Heart left ventricle (tissue), 16 donors: Measurements from ENCODE around the gene MRPL46. TPM values are rescaled to one million over a fixed set of nuclear protein-coding genes. Genes with fewer than 3 reads are reported as not detected.

Source experiments
- ATAC-seq, 4 donors: fragments of 200-7000 bp; cut with Tn5 transposase; one replicate each; pipeline ENCODE4 v1.9.1; 2020 to 2022; ENCODE audit warnings: moderate library complexity in 4 of 4, mild to moderate bottlenecking in 3 of 4, moderate number of reproducible peaks in 1 of 4
- DNase-seq, 5 donors: peaks; one replicate each; pipeline ENCODE4 v3.0.0-alpha.2; 2020
- H3K27ac ChIP-seq, 12 donors: fragments of 200-600 bp; sonication (generic) in 4 of 12; one replicate each; pipeline versions ENCODE4 v1.5.0 to v1.8.0; 2016 to 2022; ENCODE audit warnings: mild to moderate bottlenecking in 2 of 12
- H3K27me3 ChIP-seq, 9 donors: fragments of 200-600 bp; sonication (generic) in 2 of 9; one replicate each; pipeline versions ENCODE4 v1.5.1 to v1.8.0; 2016 to 2022; ENCODE audit warnings: mild to moderate bottlenecking in 3 of 9
- H3K36me3 ChIP-seq, 9 donors: fragments of 200-600 bp; sonication (generic) in 2 of 9; one replicate each; pipeline versions ENCODE4 v1.5.0 to v1.8.0; 2018 to 2022; ENCODE audit warnings: mild to moderate bottlenecking in 2 of 9
- H3K4me1 ChIP-seq, 12 donors: fragments of 200-600 bp; sonication (generic) in 4 of 12; one replicate each; pipeline versions ENCODE4 v1.5.0 to v1.8.0; 2016 to 2022; ENCODE audit warnings: mild to moderate bottlenecking in 3 of 12
- H3K4me3 ChIP-seq, 12 donors: fragments of 200-600 bp; sonication (generic) in 4 of 12; one replicate each; pipeline versions ENCODE4 v1.5.0 to v1.8.0; 2017 to 2022; ENCODE audit warnings: mild to moderate bottlenecking in 9 of 12, moderate library complexity in 4 of 12
- H3K9me3 ChIP-seq, 12 donors: fragments of 200-600 bp; sonication (generic) in 4 of 12; one replicate each; pipeline versions ENCODE4 v1.5.0 to v1.8.0; 2016 to 2022; ENCODE audit warnings: mild to moderate bottlenecking in 1 of 12
- CTCF ChIP-seq, 12 donors: fragments of 200-600 bp; sonication (generic) in 4 of 12; IDR thresholded peaks; one replicate each; pipeline versions ENCODE4 v1.5.0 to v1.8.0; 2018 to 2022; ENCODE audit warnings: antibody characterized with exemption in 12 of 12, mild to moderate bottlenecking in 5 of 12
- POLR2A ChIP-seq, 2 donors: fragments of 450-650 bp; IDR thresholded peaks; one replicate each; pipeline ENCODE4 v1.6.1; 2017; ENCODE audit warnings: antibody characterized with exemption in 2 of 2, mild to moderate bottlenecking in 2 of 2, moderate library complexity in 2 of 2
- WGBS, 4 donors: extraction: QIAGEN DNeasy Blood & Tissue Kit in 2 of 4; methylation state at CpG; one replicate each; pipeline versions ENCODE4 v1.1.5 to v1.1.7; 2013 to 2018; 5-methylcytosine and 5-hydroxymethylcytosine counted together
- intact Hi-C, 10 donors: fragments of 100-400 bp; cut with DNase I; formaldehyde crosslinking; loops; one replicate each; pipeline versions ENCODE4 v1.11.1 to v1.14.2; 2022
- polyA plus RNA-seq, 2 donors: library from polyadenylated mRNA; stranded (reverse); fragments of 200-250 nt; gene quantifications; one replicate each; pipeline ENCODE4 v1.2.3, GENCODE V29; 2013
- total RNA-seq, 9 donors: library from RNA; depleted of rRNA in 2 of 9; stranded (reverse); fragments of >200 nt in 2 of 9; fragmentation: NEBNext Ultra II Directional in 3 of 9; extraction: Animal tissue kit (Norgen Biotek cat#: 25700) in 3 of 9; gene quantifications; one replicate each; pipeline versions ENCODE4 v1.1.0 to v1.2.4, GENCODE V29; 2016 to 2023
- donor health status: ischemic (EF 13 %, LVEDD 7.1; RV severe dilation, severe dysfunction).
- donor health status: healthy with polysubstance abuse.
- donor health status: DM: no; HTN: yes; CAD: no.
- donor health status: DM: no; HTN: no; CAD: no.
- donor health status: ischemic (EF 25% LVEDD 6.9; RV normal size, moderate dysfunction).
- donor health status: ischemic (EF 25% LVEDD 5.7; RV mildly dilated, moderate dysfunction).
- donor health status: healthy.
- donor health status: DM: yes; HTN: yes; CAD: no.
- donor health status: ischemic (EF 35%, LVEDD 5.7; RV mildly dilated, moderate dysfunction).
- donor health status: nonischemic (EF 11% LVEDD 7.7; RV severe dilation, severe dysfunction).
- donor health status: DM: yes; HTN: yes; CAD: no.
- donor health status: PGD.
- donor health status: ischemic (EF 29% LVEDD 5.4; RV normal size, mild dysfunction).
- donor health status: nonischemic (EF 23%, LVEDD 6.1; RV moderate dilation, normal function).

MRPL46 gene
- total and polyA plus RNA-seq, 11 donors, result 40.7 to 113 (median 79.5) TPM

- H3K27me3 ChIP-seq, result no peaks in the 10 kb centered on the region
- H3K4me1 ChIP-seq, result peaks cover 0 to 16% (median 7%) of the 10 kb centered on the region in 12 donors
- no peaks in the 10 kb centered on the region for H3K9me3 ChIP-seq
- TF ChIP-seq POLR2A (IDR thresholded peaks at IDR 0.05) (no peak), CTCF (IDR thresholded peaks at IDR 0.05) (peak; percentile 44 to 74 (median 56))
- intact Hi-C loops, result loop anchor here in 5 of 10 donors (5.0 to 10.0 kb wide), 5 partner anchors 180 to 1830 kb away; partner anchors contain the start of gene NTRK3 (in 1 of the 5)
- ATAC-seq (peak; percentile 26 to 83 (median 80)), DNase-seq (peak in 4 of 5 donors; percentile 32 to 65 (median 42))
- WGBS, 4 donors, result 25 to 35% (median 30%) methylated on average over 8 to 9 of the region's 9 CpGs
- peak overlapping the region in 3 of 12 donors; percentile 1 to 23 (median 2) for H3K27ac ChIP-seq
- peaks cover 0 to 43% (median 34%) of the 10 kb centered on the region in 9 donors for H3K36me3 ChIP-seq
- H3K4me3 ChIP-seq, result no peak overlapping the region
These were observed 12.0 kb downstream of the MRPL46 start for GRCh38 chr15:88454867-88455810.

- DNase-seq, result no peak
- H3K27me3 ChIP-seq, result no peaks in the 10 kb centered on the region
- TF ChIP-seq CTCF (IDR thresholded peaks at IDR 0.05), result no peak
- no peak for TF ChIP-seq POLR2A (IDR thresholded peaks at IDR 0.05)
- no peak for ATAC-seq
- peaks cover 0 to 16% (median 7%) of the 10 kb centered on the region in 12 donors for H3K4me1 ChIP-seq
- peaks cover 0 to 34% (median 25%) of the 10 kb centered on the region in 9 donors for H3K36me3 ChIP-seq
- peak overlapping the region in 1 of 12 donors; percentile 2 for H3K27ac ChIP-seq
- no peak overlapping the region for H3K4me3 ChIP-seq
- 33 to 63% (median 36%) methylated on average over 1 of the region's 1 CpG for WGBS, 4 donors
- intact Hi-C loops, result loop anchor here in 5 of 10 donors (5.0 to 10.0 kb wide), 5 partner anchors 179 to 1829 kb away; partner anchors contain the start of gene NTRK3 (in 1 of the 5)
- no peaks in the 10 kb centered on the region for H3K9me3 ChIP-seq
These were observed 13.0 kb downstream of the MRPL46 start for GRCh38 chr15:88454236-88454635.

GRCh38 chr15:88453651-88454050, 13.5 kb downstream of the MRPL46 start:
- DNase-seq (no peak), ATAC-seq (peak in 2 of 4 donors; percentile 21 to 26)
- TF ChIP-seq POLR2A (IDR thresholded peaks at IDR 0.05), result no peak
- no peak for TF ChIP-seq CTCF (IDR thresholded peaks at IDR 0.05)
- H3K4me1 ChIP-seq, result peaks cover 0 to 16% (median 7%) of the 10 kb centered on the region in 12 donors
- H3K36me3 ChIP-seq, result peaks cover 0 to 28% (median 19%) of the 10 kb centered on the region in 9 donors
- no peak overlapping the region for H3K27ac ChIP-seq
- no peaks in the 10 kb centered on the region for H3K9me3 ChIP-seq
- no peak overlapping the region for H3K4me3 ChIP-seq
- WGBS, 4 donors, result 13 to 33% (median 22%) methylated on average over 1 of the region's 1 CpG
- intact Hi-C loops, result loop anchor here in 5 of 10 donors (5.0 to 10.0 kb wide), 5 partner anchors 179 to 1829 kb away; partner anchors contain the start of gene NTRK3 (in 1 of the 5)
- H3K27me3 ChIP-seq, result no peaks in the 10 kb centered on the region
